NCI-H1930 (cell line): ENCODE results near the gene ZNF23.

Experiments
- DNase-seq, 2 experiments: peaks; one replicate each; lab custom pipeline; 2025; lab: John Stamatoyannopoulos, UW

The ZNF23 gene

GRCh38 chr16:71472051-71472450 lies 10.0 kb upstream of the ZNF23 start:
- DNase-seq, result no peak

- DNase-seq, result no peak
Observed at GRCh38 chr16:71467810-71468209, 5.8 kb upstream of the ZNF23 start.

DNA sequence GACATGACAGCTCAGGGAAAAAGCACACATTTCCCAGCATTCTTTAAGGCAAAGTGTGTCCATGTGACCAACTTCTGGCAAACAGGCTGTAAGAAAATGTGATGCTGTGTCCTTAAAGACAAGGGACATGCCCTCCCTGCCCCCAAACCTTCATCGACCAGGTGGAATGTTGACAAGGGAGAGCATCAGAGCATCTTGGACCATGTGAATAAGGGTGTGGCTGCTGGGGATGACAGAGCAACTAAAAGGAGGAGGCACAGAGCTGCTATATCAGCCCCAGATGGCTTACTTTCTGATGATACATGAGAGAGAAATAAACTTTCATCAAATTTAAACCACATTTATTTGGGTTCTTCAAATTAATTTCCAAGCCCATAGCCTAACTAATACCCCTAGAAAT lies 2.2 kb upstream of the ZNF23 start:
- no peak for DNase-seq

DNA sequence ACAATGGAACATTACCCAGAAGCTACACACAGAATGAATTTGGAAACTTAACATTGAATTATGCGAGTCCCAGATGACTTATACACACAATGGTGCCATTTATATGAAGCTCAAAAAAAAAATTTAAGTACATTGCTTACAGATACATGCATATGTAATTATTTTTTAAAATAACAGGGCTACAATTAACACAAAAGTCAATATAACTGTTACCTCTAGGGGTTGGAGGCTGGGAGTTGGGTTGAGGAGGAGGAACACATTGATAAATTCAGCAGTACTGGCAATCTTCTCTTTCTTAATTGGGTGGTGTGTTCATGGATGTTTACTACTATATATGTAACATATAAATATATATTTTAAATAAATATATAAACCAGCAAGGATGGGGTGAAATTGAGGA lies 1.1 kb downstream of the ZNF23 start:
- no peak for DNase-seq

GRCh38 chr16:71460236-71460635 lies 1.8 kb downstream of the ZNF23 start:
- DNase-seq, result no peak

DNA sequence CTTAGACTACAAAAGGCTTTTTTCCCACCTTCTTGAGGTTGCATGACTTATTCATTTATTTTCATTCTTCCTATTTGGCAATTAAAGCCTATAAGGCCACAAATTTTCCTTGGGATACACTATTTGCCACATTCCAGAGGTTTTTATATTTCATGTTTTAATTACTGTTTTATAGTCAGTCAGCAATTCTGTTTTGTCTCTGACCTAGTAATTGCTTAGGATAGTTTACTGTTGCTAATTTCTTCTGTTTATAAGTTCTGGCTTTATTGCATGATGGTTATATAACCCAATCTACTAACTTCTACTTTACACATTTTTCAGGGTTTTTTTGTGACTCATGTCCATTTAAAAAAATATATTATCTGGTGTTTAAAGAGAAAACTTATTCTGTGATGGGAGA lies 2.5 kb downstream of the ZNF23 start:
- DNase-seq, result no peak

DNA sequence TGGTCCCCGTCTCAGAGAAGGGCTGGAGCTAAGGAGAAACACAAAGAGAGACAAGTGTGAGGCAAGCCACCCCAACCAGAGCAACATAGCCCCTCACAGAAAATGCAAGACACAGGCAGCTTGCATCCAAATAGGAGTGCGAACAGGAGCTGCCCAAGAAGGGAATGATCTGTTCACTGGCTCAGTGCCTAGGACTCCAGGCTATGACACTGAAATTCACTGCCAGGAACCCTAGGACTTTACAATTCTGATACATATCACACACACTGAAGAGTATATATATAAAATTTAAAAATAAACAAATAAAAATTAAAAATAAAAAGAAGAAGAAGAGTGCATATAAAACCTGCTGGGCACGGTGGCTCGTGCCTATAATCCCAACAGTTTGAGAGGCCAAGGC lies 5.2 kb downstream of the ZNF23 start:
- no peak for DNase-seq

GRCh38 chr16:71453036-71453435 lies 9.0 kb downstream of the ZNF23 start:
- no peak for DNase-seq

DNA sequence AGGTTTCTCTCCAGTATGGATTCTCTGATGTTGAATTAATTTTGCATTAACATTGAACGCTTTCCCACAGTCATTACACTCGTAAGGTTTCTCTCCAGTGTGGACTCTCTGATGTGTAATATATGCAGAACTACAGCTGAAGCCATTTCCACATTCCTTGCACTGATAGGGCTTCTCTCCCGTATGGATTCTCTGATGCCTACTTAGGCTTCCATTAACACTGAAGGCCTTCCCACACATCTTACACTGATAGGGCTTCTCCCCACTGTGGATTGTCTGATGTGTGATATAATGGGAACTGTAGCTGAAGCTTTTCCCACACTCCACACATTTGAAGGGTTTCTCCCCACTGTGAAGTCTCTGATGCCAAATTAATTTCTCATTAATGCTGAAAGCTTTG lies 13.0 kb downstream of the ZNF23 start:
- no peak for DNase-seq

DNA sequence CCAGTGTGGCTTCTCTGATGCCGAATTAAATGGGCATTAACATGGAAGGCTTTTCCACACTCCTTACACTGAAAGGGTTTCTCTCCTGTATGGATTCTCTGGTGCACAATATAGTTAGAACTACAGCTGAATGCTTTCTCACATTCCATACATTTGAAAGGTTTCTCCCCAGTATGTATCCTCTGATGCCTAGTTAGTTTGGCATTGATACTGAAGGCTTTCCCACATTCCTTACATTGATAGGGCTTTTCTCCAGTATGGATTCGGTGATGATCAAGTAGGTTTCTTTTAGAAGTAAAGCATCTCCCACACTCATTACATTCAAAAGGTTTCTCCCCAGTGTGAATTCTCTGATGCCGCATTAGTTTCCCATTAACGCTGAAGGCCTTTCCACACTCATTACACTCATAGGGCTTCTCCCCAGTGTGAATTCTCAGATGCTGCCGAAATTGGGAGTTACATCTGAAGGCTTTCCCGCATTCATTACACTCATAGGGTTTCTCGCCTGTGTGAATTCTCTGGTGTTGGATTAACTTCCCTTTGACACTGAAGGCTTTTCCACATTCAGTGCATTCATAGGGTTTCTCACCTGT lies 13.7 kb downstream of the ZNF23 start:
- DNase-seq, result no peak

DNA sequence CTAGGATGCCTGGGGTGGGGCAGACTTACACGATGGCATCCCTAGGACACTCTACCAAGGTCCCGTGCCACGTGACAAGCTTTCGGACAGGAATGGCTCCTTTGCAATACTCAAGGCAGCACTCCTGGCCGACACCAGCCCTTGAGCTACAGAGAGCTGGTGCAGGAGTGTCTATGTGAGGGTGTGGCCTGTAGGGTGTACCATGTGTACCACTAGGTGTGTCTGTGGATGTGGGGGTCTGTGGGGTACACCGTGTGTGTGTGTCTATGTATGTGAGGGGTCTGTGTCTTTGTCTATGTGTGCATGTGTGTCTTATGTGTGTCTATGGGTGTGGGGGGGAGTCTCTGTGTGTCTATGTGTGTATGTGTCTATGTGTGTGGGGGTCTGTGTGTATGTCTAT lies 18.3 kb downstream of the ZNF23 start:
- DNase-seq, result no peak

DNA sequence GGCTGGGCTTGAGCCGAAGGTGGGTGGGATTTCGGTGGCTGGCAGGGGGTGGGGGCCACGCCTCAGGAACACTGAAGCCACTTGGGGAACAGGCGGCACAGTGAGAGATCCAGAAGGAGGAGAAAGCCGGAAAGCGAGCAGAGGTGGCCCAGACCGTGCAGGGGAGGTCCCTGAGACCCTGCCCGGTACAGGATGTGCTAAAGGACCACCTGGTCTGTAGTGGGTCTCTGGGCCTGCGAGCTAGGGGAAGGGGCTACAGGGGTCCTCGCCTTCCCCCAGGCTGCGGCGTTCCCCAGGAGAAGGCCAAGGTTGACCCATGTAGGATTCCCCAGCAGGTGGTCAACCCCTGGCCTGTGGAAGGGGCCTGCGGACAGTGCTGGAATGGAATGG lies 20.0 kb downstream of the ZNF23 start, which contains the start of gene TLE7:
Gene TLE7 (minus strand): TSS at position 4 of the 390 bp plus-strand sequence. CDS start 8,730 bp downstream, outside the sequence.
- DNase-seq, result no peak

GRCh38 chr16:71441348-71442050 lies 20.5 kb downstream of the ZNF23 start:
- no peak for DNase-seq

DNA sequence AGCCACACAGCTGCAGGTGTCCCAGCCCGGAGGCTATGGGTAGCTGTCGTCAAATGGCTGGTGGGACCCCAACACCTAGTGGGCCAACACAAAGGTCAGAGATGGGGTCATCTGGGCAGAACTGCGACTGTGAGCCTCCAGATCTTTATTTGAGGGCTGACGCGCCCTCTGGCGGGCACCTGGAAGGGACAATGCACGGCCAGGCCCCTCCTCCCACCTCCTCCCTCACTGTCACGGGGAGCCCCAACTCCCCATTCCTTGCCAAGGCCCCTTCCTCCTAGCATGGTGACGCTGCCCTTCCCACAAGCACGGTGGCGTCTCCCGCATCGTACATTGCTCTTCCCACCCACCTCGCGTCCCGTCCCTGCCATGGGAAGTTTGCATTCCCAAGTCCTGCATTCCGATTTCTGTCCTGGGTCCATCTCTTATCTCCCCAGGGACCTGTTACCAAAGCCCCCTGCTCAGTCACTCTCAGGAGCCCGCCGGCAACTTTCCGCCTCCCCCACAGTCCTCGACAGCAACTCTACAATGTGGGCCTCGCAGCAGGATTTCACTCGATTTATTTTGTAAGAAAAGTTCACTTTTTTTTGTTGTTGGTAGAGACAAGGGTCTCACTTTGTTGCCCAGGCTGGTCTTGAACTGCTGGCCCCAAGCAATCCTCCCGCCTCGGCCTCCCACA lies 21.2 kb downstream of the ZNF23 start:
- DNase-seq, result no peak

- no peak for DNase-seq
Observed at GRCh38 chr16:71439523-71439922, 22.5 kb downstream of the ZNF23 start.

DNA sequence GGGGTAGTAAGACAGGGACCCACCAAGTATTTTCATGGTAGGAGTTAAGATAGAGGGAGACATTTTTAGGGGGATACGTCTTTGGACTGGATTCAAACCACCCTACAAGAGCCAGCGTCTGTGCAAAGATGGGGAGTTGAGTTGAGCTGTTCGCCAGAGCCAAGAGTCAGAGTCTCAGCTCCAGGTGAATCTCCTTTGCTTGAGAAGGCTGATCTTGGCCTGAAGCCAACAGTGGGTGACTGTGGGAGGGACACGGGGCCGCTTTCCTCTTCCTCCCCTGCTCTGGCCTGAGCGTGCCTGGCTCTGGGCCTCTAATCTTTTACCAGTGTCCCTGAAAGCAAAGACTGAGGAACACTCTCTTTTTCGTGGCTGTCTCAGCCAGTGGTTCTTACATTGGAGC lies 25.6 kb downstream of the ZNF23 start:
- no peak for DNase-seq

GRCh38 chr16:71432906-71433305 lies 29.1 kb downstream of the ZNF23 start:
- no peak for DNase-seq

- DNase-seq, result no peak
Observed at GRCh38 chr16:71431991-71432390, 30.1 kb downstream of the ZNF23 start.

DNA sequence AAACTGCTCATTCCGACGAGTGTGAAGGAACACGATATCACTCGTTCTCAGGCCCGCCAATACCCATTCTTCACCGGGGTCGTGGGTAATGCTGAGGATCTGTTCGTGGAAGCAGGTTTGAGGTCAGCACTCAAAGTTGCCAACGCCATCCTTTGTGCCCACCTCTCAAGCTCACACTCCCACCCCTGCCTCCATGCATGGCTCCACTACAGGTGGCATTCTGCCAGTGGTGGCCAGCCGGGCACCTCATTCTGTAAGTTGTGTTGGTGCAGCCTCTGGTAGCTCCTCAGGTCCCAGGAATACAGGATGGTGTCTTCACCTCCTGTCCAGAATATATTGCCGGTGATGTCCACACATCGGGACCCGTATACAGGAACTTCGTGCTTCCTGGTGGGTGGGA lies 30.9 kb downstream of the ZNF23 start:
- no peak for DNase-seq

DNA sequence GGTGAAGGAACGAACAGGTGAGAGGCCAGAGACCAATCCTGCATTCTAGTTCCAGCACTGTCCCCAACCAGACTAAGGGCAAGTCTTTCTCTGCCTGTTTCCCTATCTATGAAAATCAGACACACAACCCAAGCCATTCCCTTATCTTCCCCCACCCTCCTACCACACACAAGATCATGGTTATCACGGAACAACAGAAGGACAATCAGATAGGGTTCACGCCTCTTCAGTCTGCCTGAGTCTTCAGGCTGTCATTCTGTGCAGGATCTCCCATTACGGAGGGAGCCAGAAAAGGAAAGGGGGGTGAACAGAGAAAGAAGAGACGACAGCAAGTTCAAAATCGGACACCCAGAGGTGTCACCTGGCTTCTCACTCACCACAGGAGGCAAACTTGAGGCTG lies 31.3 kb downstream of the ZNF23 start:
- no peak for DNase-seq

- DNase-seq, result no peak
Observed at GRCh38 chr16:71429581-71429980, 32.5 kb downstream of the ZNF23 start.

DNA sequence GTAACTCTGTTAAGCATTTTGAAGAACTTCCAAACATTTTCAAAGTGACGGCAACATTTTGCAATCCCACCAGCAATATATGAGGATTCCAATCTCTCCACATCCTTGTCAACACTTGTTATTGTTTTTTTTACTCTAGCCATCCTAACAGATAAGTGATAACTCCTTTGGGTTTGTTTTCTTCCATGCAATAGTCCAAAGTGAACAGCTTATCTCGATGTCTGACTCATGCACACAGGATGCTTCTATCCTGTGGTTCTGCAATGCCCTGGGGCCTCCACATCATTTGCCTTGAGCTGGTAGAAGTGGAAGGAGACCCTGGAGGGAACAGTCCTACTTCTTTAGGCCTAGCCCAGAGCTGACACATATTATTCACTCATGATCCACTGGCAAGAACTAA lies 33.2 kb downstream of the ZNF23 start:
- DNase-seq, result no peak

DNA sequence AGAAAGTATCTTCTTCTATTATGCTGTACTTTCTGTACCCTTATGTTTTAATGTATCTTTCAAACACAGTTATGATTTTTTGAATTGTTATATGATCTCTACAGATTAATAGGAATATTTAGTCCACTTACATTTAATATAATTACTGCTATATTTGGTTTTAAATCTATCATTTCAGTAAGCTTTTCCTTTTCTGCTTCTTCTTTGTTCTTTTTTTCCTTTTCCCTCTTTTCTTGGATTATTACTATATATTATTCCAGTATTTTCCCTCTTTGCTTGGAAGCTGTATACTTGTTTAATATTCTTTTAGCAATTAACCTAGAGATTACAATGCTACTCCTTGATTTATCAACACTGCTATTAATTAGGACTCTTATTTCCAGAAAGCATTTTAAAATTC lies 33.7 kb downstream of the ZNF23 start:
- DNase-seq, result no peak
